ENCODE results near the gene DNAJC6.
"Not testable (repeated sequence)": the region's sequence is repeated elsewhere in the genome, so short reads cannot be mapped to it uniquely, and the experiment has no call there.

The DNAJC6 gene

DNA sequence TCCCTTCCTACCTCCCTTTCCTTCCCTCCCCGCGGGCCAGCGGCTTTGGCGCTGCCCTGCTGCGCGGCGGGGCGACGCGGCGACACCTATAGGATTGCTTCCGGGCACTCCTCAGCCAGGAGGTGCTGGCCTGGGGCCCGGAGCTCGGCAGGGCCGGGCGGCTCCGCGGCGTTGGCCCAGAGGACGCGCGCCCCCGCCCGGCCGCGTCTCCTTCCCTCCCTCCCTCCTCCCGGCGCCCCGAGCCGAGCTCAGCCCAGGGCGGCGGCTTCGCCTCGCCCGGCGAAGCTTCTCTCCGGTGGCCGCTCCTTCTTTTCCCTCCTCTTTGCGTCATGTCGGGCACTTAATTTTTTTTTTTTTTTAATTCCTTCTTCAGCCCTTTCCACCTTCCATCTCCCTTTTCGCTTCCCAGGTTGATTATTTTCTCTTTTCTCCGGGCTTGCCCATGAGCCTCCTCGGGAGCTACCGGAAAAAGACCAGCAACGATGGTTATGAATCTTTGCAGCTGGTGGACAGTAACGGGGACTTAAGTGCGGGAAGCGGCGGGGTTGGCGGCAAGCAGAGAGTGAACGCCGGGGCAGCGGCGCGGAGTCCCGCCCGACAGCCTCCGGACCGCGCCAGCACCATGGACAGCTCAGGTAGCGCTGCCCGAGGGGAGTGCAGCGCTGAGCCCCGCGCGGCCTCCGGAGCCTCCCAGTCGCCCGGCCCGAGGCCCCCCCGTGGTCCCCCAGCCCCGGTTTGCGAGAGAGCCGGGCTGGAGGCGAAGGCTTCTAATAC is at the start of gene DNAJC6:
Gene DNAJC6 (plus strand): TSS at position 240 of the 774 bp plus-strand sequence. CDS start 203 bp downstream, at position 443.
- peak in 46 of 58 donors; percentile 10 to 82 (median 62) for DNase-seq

DNA sequence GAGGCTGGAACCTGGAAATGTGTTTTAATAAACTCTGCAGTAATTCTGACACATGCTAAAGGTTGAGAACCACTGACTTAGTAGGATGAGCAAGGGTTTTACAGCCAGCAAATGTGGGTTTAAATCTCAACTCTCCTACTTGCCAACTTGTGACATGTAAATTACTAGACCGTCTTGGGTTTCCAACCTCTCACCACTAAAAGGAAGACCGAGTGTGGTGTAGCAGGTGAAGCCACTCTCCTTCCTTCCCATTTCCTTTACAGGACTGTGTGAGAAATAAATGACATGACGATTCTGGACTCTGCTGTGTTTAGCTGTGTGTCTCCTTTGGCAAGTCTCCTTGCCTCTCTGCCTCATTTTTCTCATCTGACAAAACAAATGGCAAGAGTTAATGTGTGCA is 49.5 kb upstream of the DNAJC6 start:
- DNase-seq: no peak

DNA sequence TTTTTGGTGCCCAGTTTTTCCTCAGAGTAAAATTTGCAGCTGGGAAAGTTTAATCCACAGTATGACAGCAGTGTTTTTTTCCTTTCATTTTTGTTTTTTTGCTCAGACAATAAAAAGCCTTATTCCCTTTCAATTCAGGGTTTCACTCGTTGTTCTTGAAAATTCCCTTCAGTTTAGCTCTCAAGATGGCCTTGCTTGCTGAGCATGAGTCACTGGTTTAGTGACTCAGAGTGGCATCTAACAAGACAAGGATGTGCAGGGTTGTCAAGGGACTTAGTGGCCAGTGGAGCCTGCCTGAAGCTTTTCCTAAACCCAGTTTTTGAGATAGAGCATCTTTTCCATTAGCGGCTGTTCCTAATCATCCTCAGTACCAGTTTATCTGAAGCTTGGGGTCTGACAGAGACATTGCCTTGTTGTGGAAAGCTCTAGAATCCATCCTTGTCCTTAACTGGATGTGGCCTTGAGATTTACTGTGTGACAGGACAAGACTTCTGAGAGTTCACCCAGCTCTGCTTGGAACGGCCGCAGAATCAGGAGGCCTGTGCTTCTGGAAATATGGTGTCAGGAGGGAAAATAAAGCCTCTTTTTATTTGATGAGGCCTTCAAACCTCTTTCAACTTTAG is 48.4 kb upstream of the DNAJC6 start:
- peak in 15 of 58 donors; percentile 6 to 77 (median 39) for DNase-seq

DNA sequence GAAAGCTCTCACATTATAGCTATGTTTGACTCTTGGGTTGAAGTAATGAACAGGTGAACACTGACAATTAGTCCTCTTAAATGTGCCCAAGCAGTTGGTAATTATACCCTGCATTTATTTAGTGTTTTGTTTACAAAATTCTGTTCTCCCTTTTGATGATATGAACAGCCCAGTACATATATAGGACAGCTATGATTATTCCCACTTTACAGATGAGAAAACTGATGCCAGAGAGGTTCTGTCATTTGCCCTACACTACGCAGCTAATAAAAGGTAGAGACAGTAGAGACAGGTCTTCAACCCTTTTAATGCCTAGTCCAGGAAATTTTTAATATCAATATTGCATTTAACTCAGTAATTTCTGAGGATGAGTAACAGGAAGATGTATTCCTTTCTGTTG is 46.1 kb upstream of the DNAJC6 start:
- DNase-seq: no peak

DNA sequence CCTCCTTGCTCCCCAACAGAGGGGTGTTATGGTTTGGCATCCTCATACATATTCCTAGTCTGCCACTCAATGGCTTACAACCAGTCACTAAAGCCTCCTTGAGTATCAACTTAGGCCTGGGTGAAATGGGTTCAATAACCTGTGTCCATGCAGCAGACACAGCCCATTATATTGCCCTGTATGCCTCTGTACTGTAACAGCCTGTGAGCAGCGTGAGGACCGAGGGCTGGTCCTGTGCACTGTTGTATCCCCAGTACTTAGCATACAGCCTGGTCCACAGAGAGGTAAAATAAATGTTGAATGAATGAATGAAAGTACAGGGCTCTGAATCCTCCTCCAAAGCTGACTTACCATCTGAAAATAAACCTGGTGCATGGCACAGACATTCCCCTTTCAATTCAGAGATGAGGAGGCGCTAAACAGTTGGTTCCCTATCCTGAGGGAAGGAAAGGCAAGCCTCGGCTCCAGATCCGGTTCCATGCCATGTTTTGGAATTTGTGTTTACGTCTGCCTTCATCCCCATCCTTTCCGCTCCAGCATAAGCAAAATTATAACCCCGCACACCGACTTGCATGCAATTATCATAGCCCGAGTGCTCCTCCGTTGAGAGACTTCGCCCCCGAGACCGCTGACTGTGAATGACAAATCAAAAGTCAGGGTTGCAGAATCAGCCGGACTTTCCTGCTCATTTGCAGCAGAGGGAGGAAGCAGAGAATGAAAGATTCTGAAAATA is 45.0 kb upstream of the DNAJC6 start:
- DNase-seq: peak in 54 of 58 donors; percentile 16 to 86 (median 54)

DNA sequence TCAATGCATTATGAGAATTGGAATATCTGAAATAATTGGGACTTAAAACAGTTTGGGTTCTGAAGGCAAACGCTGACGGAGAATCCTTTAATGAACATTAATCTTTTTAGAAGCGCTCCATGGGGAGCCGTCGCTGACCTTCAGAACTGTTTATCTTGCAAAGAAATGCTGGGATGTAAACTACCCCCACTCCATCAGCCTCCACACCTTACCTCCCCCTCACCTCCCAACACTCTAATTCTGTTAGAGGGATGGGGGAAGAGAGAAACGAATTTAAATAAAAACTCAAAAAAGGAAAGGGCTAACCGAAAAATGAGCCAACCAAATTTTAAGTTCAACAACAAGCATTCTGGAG is 44.1 kb upstream of the DNAJC6 start:
- DNase-seq: no peak

DNA sequence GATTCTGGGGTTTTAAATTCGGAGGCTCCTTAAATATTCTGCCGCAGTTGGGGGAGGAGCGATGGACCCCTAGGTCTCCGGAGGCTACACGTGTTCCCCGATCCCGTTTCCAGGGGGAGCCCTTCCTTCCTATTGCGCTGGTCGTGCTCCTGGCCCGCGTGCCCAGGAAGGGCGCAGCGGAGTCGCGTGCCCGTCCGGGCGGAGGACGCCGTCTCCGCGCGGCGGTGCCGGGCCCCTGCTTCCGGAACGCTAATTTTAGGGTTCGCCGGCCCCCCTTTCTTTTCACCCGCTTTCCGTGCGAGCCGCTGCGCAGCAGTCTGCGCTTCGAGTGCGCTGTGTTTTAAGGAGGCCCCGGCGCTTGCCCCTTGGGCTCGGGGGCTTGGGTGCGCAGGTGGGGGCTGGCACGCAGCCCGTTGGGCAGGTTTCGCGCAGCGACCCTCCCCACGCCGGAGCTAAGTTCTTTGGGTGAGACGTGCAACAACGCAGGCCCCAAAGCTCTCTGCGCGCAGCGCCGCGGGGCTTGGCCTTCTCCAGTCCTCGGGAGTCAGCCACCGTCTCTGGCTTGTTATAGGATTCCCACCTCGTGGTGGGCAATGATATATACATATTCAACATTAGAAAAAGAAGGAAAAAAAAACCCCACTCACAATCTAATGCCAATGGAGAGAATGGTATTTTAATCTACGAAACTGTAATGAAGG is 43.5 kb upstream of the DNAJC6 start:
- DNase-seq: peak in 43 of 58 donors; percentile 24 to 76 (median 46)

DNA sequence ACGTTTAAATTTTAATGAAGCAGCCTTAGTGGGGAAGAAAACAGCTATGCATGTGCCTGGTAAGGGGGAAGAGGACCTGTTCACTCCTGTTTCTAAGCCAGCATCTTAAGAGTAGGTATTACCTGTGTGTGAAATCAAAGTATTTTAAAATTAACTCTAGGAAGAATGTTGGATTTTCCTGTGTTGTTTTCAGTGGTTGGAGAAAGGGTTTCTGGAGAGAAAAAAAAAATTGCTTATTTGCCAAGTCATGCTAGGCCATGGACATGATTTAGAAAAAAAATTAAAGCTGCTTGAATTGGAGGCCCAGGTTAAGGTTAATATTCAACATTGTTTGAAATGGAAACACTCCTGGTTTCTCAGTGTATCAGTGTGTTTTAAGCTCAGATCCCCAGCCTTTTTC is 42.9 kb upstream of the DNAJC6 start:
- no peak for DNase-seq

DNA sequence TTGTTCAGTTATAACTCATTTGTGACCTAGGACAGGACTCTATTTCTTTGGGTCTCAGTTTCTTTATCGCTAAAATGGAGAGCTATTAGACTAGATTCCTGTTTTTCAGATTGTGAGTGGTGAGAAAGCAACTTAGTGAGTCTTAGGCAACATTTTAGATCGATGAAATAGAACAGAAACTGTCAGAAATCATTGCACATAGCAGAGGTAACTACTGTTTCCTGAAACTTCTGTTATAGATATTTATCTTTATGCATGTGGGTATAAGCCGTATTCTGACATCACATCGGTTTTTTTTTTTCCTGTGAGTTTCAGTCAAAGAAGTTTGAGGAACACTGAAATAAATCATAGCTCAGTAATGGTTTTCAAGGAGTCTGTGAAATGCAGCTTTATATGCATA is 42.1 kb upstream of the DNAJC6 start:
- DNase-seq: no peak

DNA sequence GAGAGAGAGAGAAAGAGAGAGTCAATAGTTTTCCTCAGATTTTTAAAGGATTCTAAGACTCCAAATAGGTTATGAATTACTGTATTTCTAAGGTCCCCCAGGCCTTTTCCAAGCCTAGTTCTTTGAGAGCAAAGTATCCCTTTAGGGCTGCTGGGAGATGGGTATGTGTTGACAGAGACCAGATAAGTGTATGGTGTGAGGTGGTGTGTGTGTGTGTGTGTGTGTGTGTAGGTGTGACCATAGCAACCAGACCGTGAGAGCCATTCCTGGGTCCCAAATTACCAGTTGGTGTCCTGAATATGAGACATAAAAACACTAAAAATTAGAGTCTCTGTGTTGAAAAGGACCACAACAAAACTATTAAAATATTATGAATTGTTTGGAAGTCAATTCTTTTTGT is 41.7 kb upstream of the DNAJC6 start:
- DNase-seq: no peak

DNA sequence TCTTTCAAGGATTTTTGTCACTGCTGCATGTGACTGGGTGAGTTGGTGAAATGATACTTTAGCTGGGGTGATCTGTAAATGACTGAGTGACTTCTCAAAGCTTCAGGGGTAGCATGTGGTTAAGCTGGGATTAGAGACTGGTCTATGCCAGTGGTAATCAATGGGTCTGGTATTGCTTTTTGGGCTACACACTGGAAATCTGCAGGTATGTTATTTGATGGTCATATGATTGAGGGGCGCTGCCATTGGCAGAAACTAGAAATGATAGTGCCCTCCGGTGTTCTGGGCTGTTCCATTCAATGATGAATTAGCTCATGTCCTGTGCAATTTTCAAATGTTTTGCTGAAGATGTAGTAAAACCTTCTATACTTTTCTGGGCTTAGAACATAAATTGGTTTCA is 39.7 kb upstream of the DNAJC6 start:
- no peak for DNase-seq

DNA sequence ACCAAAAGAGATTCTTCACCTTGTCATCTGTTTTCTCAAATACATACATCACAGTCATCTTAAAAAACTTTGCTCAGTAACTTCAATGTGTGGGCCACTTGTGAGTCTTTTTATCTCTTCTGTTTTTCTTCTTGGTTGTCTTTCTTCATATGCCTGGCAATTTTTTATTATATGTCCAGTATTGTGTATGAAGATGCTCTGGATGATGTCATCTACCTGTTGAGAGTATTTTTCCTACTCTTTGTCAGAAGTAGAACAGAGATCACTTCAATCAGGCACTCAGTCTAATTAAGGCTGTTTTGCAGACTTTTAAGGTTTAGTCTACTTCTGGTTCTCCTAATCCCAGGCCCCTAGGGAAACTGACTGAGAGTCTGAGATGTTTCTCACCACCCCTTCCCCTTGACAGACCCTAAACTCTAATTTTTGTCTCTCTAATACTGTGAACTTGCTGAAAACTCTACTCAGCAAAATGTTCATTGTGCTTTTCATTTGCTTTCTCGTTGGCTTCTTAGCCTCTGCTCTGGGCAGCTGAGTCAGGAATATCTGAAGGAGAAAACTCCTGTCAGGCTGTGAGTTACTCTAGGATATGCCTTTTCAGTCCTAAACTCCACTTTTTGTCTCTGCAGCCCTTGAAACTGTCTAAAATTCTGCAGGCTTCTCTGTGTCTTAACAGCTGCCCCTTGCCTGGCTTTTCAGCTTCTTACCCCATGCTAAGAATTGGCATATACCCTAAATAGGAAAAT is 33.0 kb upstream of the DNAJC6 start:
- no peak for DNase-seq

DNA sequence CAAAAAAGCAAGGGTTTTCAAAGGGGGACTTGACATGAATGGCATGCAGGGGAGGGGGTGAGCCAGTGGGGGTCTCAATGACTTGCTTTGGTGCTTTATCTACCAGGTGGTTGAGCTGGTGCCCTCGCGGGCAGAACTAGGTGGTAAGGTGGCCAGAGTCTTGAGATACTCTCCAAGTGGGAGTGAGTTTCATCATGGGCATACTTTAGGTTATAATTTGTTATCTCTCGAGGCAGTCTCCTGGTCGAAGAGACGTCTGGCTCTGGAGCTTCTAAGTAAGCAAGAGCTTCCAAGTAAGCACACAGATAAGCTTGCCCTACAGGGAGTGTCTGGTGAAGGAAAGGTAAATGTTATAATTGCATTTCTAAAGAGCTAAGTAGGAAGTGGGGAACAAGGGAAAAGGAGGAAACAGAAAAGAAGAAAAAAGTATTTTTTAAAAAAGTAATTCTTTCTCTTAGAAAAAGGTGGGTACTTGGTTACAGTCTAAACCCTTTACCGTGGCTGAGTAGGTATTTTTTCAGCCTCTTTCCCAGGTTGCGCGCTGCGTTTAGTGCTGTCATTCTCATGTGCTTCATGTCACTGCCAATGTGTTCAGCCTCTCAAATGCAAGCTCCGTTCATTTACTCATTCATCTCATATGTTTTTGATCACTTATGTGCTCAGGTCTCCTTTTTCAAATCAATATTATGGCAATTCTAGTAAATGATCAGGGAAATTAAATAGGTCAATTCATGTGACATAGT is 31.6 kb upstream of the DNAJC6 start:
- no peak for DNase-seq

DNA sequence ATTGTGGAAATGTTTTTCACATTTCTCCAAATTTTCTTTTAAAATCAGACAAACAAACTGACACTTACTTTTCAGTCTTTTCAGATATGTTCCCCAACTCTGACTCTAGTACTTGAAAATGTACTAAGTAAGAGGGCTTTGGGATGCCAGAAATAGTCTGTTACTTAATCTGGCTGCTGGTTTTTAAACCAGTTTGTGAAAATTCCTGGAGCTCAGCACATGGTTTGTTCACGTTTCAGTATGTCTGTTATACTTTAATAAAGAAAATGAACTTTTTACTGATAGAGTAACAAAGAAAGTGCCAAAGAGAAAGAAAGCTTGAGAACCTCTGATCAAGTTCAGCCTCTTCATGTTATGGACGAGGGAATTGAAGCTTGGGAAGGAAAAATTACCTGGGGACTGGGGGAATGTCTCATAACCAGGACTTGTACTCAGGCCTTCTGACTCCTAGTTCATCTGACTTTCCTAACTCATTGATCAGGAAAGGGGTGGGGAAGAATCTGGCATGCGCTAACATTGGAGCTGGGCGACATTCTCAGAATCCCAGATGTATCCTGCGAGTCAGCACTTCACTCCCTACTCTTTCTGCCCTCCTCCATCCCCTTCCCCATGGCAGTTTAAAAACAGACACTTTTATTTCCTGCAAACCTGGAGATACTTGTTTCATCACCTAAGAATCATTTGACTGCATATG is 30.8 kb upstream of the DNAJC6 start:
- DNase-seq: no peak

DNA sequence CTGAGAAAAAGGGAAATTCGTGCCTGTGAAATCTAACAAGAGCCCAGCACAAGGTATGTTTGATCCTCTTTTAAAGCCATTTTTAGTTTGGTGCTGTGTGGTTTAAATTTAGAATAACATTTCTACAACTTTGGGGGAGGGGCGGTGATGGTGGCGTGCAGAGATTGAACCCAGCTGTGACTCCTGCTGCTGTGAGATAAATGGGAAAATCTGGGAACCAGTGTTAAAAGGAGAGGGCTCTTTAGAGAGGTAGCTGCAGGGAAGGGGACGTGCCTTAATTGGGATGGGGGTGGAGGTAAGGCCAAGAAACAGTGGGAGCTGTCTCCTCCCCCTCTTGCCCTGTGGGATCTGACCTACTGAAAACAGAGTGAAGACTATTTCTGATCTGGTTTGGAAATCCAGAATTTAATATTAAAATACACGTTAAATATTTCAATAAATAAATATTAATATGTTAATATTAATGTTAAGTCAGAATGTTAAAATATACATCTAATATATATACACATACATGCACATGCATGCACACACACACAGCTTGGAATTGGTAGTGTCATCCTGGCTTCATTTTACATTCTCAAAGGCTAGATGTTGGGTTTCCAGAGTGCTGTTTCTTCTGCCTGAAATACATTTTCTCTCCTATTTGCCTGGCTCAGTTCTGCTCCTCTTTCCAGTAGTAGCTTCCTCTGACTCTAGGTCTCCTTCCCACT is 30.1 kb upstream of the DNAJC6 start:
- no peak for DNase-seq

DNA sequence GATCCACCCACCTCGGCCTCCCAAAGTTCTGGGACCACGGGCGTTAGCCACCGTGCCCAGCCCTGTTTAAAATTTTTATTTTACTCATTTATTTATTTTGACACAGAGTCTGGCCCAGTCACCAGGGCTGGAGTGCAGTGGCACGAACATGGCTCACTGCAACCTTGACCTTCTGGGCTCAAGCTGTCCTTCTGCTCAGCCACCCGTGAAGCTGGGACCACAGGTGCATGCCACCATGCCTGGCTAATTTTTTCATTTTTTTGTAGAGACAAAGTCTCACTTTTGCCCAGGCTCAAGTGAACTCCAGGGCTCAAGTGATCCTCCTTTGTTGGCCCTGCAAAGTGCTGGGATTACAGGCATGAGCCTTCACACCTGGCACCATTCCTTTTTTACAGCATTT is 27.5 kb upstream of the DNAJC6 start:
- DNase-seq: no peak

DNA sequence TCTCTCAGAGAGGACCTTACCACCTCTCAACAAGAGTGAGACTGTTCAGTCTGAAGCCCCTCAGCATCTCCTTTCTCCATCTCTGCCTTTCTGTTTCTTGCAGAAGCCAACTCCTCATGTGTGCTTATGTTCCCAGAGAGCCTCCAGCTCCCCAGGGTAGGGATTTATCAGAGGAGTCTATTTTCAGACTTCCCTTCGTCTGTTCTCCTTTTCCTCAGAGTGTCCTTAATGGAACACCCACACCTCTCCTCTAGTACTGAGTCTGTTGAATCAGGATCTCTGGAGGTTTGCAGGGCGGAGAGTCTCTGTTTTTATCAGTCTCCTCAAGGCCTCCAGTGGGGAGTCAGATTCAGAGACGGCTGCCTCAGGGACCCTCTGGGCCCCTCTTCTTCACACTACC is 25.1 kb upstream of the DNAJC6 start:
- DNase-seq: peak in 2 of 58 donors; percentile 8 to 9

DNA sequence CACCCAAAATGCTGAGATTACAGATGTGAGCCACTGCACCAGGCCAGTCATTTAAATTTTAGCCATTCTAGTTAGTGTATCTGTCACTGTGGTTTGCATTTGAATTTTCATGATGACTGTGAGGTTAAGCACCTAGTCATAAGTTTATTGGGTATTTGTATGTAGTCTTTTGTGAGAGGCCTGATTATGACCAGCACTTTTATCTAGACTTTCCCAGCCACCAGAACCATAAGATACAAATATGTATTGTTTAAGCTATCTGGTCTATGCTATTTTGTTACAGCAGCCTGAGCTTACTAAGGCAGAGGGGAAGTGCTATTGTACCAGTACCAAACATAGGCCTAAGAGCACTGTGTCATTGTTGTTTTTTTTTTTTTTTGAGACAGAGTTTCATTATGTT is 19.9 kb upstream of the DNAJC6 start:
- no peak for DNase-seq

DNA sequence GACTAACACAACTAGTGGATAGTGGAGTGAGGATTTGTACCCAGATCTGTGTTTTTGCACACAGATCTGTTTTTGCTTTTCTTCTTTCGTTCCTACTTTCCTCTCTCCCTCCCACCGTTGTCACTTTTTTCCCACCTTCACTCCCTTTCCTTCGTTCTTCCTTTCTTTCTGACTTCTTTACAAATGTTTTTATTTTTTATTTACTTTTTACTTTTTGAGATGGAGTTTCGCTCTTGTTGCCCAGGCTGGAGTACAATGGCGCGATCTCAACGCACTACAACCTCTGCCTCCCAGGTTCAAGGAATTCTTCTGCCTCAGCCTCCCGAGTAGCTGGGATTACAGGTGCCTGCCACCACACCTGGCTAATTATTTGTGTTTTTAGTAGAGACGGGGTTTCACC is 17.5 kb upstream of the DNAJC6 start:
- not testable (repeated sequence) for DNase-seq
